GM21360 (cell line): Measurements from ENCODE around the gene FAT2.
A peak's percentile ranks its signal among the peaks of the same experiment; 100 is the strongest.
"Not testable (repeated sequence)": the region's sequence is repeated elsewhere in the genome, so short reads cannot be mapped to it uniquely, and the experiment has no call there.

Experiments
- ATAC-seq: cut with Tn5 transposase; IDR thresholded peaks from one replicate; pipeline ENCODE4 v1.9.1; 2021; ENCODE audit warnings: mild to moderate bottlenecking, moderate library complexity; ENCODE audit not compliant: unreplicated experiment

FAT2 gene

DNA sequence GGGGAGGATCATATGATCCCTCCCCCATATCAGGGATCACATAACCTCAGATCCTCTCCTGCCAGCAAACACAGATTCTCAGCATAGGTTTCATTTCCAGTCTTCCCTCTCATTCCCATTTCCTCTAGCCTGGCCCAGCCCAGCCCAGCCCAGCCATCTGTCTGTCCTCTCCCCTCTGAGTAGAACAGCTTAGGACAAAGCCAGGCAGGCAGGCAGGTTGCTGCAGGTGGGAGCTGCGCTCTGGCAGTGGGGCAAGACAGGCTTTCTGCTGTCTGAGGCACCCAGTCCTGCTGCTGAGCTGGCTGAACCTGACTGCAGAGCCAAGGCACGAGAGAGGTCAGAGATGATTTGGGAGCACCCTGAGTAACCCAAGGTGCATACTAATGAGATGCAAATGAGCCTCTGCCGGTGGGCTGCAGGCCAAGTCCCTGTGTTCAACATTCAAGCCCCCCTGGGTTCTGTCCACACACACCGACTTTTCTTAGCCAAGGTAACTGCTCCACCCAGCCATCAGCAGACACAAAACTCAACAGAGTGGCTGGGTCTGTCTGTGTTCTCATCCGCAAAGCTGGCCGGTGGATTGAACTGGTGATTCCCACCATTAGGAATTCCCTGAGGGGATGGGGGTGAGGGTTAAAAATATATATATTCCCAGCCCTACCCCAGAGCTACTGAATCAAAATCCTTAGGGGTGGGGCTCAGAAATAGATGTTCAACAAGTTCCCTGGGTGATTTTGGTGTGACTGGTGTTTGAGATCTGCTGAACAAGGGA is 9.1 kb downstream of the FAT2 start:
- ATAC-seq = no peak

DNA sequence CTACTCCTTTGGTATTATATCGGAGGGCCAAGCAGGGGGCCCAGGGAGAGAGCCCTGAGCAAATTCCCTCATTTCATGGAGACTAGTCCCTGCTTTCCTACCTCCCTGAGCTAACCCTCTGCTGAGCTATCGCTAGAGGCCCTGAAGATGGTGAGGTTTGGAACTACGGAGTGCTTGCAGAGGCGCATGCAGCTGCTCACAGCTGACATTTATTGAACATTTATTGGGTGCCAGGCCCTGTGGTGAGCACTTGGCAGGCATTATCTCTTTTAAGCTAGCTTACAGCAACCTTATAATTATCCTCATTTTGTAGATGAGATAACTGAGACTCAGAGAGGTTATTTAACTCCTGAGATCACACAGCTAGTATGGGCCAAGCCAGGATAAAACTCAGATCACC is 9.8 kb downstream of the FAT2 start:
- no peak for ATAC-seq

DNA sequence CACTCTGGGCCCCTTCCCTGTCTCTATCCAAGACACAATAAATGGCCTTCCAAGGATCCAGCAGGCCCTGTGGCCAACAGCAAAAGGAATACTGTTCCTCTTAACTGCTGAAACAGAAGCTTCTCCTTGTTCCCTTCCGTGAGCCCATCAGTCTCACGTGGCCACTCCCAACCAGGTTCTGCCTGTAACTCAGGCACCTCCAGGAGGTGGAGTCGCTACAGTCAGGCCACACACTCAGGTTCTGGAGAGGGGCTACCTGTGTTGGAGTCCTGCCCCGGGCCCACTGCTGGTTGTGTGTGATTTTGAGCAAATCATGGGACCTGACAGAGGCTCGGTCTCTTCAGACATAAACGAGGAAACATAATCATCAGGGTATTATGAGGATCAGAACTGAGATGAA is 10.3 kb downstream of the FAT2 start:
- ATAC-seq = no peak

DNA sequence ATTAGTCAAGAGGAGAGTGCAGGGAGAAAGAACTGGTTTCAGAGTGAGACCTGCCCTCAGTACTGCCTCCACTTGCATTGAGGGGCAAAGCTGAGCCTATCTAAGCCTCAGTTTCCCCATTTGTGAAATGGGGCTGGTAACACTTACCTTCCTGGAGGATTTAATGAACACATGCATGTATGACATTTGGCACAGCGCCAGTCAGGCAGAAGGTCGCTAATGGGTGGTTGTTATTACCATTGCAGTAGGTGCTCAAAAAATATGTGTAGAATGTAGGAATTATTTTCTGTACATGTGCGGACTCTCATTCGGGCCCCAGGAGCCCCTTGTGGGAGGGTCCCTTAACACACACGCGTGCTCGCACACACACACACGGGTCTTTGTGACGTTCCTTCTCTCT is 10.9 kb downstream of the FAT2 start:
- ATAC-seq = no peak

DNA sequence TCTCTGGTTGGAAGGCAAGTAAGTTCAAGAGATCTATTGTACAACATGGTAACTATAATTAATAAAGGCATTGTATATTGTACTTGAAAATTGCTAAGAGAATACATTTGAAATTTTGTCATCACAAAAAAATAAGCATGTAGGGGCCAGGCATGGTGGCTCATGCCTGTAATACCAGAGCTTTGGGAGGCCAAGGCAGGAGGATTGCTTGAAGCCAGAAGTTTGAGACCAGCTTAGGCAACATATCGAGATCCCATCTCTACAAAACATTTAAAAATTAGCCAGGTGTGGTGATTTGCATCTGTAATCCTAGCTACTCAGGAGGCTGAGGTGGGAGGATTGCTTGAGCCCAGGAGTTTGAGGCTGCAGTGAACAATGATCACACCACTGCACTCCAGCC is 12.0 kb downstream of the FAT2 start:
- ATAC-seq = not testable (repeated sequence)

DNA sequence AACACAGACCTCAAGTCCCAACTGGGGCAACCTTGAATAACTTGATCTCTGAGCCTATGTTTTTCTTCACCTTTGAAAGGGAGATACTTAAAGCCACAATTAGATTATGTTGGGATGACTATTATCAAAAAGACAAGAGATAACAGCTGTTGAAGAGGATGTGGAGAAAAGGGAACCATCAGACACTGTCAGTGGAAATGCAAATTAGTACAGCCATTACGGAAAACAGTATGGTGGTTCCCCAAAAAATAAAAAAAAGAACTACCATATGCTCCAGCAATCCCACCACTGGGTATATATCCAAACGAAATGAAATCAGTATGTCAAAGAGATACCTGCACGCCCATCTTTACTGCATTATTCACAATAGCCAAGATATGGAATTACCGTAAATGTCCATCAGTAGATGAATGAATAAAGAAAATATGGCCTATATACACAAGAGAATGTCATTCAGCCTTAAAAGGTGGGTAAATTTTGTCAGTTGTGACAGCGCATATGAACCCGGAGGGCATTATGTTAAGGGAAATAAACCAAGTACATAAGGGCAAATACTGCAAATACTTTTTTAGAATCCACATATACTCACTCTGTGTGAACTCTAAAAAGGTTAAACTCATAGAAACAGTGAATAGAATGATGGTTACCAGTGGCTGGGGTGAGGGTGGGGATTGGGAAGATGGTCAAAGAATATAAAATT is 12.7 kb downstream of the FAT2 start:
- ATAC-seq = no peak

- no peak for ATAC-seq
Observed at GRCh38 chr5:151577566-151577965, 13.6 kb downstream of the FAT2 start.

- no peak for ATAC-seq
Observed at GRCh38 chr5:151574444-151574996, 16.6 kb downstream of the FAT2 start.

DNA sequence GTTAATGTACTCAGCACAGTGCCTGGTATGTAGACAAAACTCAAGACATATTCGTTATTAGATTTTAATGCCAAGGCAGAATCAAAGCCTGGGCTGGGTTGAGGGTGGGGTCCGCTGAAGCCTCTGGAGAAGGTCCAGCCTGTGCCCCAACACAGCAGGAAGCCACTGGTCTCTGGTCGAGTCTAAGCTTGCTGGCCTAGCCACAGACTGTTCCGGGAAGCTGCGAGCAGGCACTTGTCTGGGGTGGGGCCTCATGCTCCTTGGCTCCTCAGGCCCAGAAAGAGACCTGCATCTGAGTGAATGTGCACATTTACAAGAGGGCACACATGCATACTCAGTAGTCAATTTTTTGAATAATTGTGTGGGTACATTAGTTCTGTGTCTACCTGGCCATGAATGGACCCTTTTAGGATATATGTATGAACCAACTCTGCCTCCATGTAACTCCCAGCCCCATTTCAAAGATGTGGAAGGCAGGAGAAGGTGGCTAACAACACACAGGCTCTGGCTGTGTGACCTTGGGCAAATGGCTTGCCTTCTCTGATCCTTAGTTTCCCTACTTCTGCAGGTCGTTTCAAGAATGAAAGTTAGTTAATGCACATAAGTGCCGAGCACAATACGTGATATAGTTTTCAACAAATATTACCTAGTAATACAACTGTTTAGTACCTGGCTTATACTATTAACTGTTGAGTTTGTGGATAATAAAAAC is 18.3 kb downstream of the FAT2 start:
- no peak for ATAC-seq

- no peak for ATAC-seq
Observed at GRCh38 chr5:151571270-151572173, 19.6 kb downstream of the FAT2 start.

- no peak for ATAC-seq
Observed at GRCh38 chr5:151570512-151571269, 20.4 kb downstream of the FAT2 start.

- no peak for ATAC-seq
Observed at GRCh38 chr5:151570058-151570457, 21.1 kb downstream of the FAT2 start.

DNA sequence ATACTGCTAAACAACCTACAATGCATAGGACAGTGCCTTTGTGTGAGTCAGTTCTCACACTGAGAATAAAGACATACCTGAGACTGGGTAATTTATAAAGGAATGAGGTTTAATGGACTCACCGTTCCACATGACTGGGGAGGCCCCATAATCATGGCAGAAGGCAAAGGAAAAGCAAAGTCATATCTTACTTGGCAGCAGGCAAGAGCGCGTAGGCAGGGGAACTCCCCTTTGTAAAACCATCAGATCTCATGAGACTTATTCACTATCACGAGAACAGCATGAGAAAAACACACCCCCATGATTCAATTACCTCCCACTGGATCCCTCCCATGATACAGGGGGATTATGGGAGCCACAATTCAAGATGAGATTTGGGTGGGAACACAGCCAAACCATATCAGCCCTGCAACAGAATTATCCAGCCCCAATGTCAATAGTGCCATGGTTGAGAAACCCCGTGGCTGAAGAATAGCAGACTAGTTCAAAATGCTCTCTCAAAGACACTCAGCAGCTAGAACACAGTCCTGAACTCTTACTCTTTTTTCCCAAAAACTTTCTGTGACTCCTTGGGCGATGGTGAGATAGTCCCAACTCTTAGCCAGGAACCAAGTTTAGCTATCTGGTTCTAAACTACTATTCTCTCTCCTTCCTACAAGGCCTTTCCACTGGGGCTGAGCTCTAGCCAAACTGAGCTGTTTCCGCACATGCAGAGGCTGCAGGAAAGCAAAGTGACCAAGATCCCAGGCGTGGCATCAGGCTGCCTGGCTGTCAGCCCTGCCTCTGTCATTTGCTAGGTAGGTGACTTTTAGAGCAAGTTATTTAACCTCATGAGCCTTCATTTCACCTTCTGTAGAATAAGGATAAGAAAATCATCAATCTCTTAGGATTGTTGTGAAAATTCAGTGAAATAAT is 21.7 kb downstream of the FAT2 start:
- ATAC-seq = peak; percentile 60

DNA sequence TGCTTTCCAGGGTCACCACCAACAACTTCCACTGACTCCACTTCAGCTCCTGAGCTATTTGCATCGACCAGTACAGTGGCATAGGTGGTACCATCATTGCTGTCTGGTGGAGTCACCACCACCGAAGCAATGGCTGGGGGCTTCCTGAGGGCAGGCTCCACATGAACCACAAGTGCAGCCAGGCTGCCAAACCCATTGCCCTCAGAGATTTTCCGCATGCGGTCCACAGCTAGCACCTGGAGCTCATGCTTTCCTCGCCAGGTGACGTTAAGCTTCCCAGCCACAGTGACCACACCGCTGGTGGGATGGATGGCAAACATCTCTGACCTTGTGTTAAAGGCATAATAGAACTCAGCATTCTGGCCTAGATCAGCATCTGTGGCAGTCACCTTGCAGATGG is 23.1 kb downstream of the FAT2 start:
- ATAC-seq = no peak

- ATAC-seq = no peak
Observed at GRCh38 chr5:151565971-151566370, 25.2 kb downstream of the FAT2 start.

DNA sequence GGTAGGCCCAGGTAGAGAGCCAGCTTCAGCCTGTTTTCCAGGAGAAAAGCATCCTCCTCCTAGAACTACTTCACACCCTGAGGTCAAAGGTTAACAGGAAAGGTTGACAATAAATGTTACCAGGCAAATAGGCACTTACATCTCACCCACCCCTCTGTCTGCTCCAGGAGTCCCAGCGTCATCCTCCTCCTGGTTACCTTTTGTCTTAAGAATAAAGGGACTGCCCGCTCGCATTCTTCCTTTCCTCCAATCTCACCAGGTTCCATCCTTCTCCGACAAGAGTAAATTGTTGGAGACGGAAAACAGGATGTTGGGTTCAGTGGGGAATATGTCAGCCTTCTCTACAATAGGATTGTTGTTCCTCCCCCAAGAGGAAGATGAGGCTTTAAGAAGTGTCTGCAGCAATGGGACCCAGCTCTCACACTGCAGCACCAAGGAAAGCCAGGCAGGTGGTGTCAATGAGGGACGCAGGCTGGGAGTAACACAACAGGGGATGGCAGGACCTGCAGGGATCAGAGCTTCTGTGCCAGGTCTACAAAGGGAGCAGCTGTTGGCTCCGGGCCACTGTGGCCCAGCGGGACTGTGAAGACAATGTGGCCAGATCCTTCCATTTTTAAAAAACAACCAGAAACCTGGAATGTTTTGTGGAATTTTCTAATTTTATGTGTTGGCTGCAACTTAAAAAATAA is 29.0 kb downstream of the FAT2 start:
- no peak for ATAC-seq

DNA sequence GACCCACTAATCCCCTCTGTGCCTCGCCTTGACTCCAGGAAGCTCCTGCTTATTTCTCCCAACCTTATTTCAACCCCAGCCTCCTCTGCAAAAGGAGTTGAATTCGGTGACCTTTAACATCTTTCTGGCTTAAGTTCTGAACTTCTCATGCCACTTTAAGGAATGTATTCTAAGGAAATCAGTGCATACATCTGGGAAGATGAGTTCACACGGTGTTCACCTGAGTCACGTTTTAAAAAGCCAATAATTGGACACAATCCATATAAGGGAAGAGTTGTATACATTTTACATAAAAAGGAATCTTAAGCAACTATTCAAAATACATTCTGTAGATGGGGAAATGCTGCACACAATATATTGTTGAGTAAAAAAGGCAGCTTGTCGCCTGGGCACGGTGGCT is 33.2 kb downstream of the FAT2 start:
- no peak for ATAC-seq

GRCh38 chr5:151557466-151557865 is 33.7 kb downstream of the FAT2 start:
- no peak for ATAC-seq
